HEK293 (cell line): ENCODE measurements around the gene RASA2.

Experiments used
- CTCF ChIA-PET: fragments of 350-600 bp; formaldehyde crosslinking; extraction: SDS; loops from one replicate; lab custom pipeline; 2021; ENCODE audit warnings: antibody characterized with exemption; lab: Yijun Ruan, JAX
- POLR2A ChIA-PET: fragments of 300-600 bp; formaldehyde crosslinking; extraction: SDS; loops from one replicate; lab custom pipeline; 2020; ENCODE audit warnings: antibody characterized with exemption, inconsistent platforms; lab: Yijun Ruan, JAX
- H3K27ac ChIP-seq: fragments of 200-500 bp; sonication (Bioruptor generic); 2 replicates; pipeline ENCODE4 v1.5.1; 2014; ENCODE audit warnings: low read depth, low read length, control low read depth, inconsistent platforms; ENCODE audit errors: extremely low read depth
- H3K36me3 ChIP-seq, 2 experiments: fragments of 200-500 bp in 1 of 2; sonication (Bioruptor generic) in 1 of 2; 1 replicate in 1 of 2; 2 replicates in 1 of 2; pipeline ENCODE4 v1.5.1; 2014 to 2017; ENCODE audit warnings: inconsistent platforms in 2 of 2, low read length in 2 of 2; ENCODE audit not compliant: control insufficient read depth in 2 of 2, insufficient read depth in 1 of 2
- H3K4me1 ChIP-seq: fragments of 200-500 bp; sonication (Bioruptor generic); 2 replicates; pipeline ENCODE4 v1.5.1; 2014; ENCODE audit warnings: mild to moderate bottlenecking, low read length, inconsistent platforms; ENCODE audit not compliant: control insufficient read depth, insufficient read depth
- H3K4me3 ChIP-seq: 2 replicates; pipeline ENCODE4 v1.5.1; 2011; ENCODE audit warnings: low read depth, mild to moderate bottlenecking, control low read depth, low read length, moderate library complexity
- H3K9me3 ChIP-seq: fragments of 200-500 bp; sonication (Bioruptor generic); 2 replicates; pipeline ENCODE4 v1.5.1; 2014; ENCODE audit warnings: low read depth, low read length, inconsistent platforms; ENCODE audit not compliant: control insufficient read depth, insufficient read depth
- HOXD13 ChIP-seq: sonication (generic); formaldehyde crosslinking; IDR thresholded peaks from 2 replicates; pipeline ENCODE4 v1.8.0; 2022; ENCODE audit warnings: missing genetic modification reagents, borderline replicate concordance
- PBX3 ChIP-seq: sonication (generic); formaldehyde crosslinking; IDR thresholded peaks from 2 replicates; pipeline ENCODE4 v1.8.1; 2022; ENCODE audit warnings: mild to moderate bottlenecking, moderate library complexity, missing genetic modification reagents
- SP2 ChIP-seq: fragments of 450-650 bp; formaldehyde crosslinking; IDR thresholded peaks from 2 replicates; pipeline ENCODE4 v1.5.1; 2016; ENCODE audit warnings: missing biosample characterization, missing genetic modification characterization
- TSHZ1 ChIP-seq: fragments of 450-650 bp; formaldehyde crosslinking; IDR thresholded peaks from 2 replicates; pipeline ENCODE4 v1.5.1; 2016; ENCODE audit warnings: missing biosample characterization, missing genetic modification characterization, borderline replicate concordance
- ZBTB10 ChIP-seq: fragments of 450-650 bp; formaldehyde crosslinking; IDR thresholded peaks from 2 replicates; pipeline ENCODE4 v1.5.1; 2016; ENCODE audit warnings: missing biosample characterization, missing genetic modification characterization
- ZBTB17 ChIP-seq: fragments of 450-650 bp; formaldehyde crosslinking; IDR thresholded peaks from 2 replicates; pipeline ENCODE4 v1.5.1; 2016; ENCODE audit warnings: missing biosample characterization, missing genetic modification characterization
- ZBTB20 ChIP-seq: fragments of 450-650 bp; formaldehyde crosslinking; IDR thresholded peaks from 2 replicates; pipeline ENCODE4 v1.5.1; 2016; ENCODE audit warnings: missing biosample characterization, missing genetic modification characterization
- ZBTB21 ChIP-seq: fragments of 450-650 bp; formaldehyde crosslinking; IDR thresholded peaks from 2 replicates; pipeline ENCODE4 v1.5.1; 2017; ENCODE audit warnings: missing biosample characterization, missing genetic modification characterization
- ZNF140 ChIP-seq: fragments of 450-650 bp; formaldehyde crosslinking; IDR thresholded peaks from 2 replicates; pipeline ENCODE4 v1.5.1; 2016; ENCODE audit warnings: missing biosample characterization, missing genetic modification characterization
- ZNF239 ChIP-seq: fragments of 450-650 bp; formaldehyde crosslinking; IDR thresholded peaks from 2 replicates; pipeline ENCODE4 v1.5.1; 2016; ENCODE audit warnings: missing biosample characterization, missing genetic modification characterization
- ZNF366 ChIP-seq: fragments of 450-650 bp; formaldehyde crosslinking; conservative IDR thresholded peaks from 2 replicates; pipeline ENCODE4 v1.5.1; 2016; ENCODE audit warnings: missing biosample characterization, missing genetic modification characterization
- ZNF37A ChIP-seq: fragments of 450-650 bp; IDR thresholded peaks from 2 replicates; pipeline ENCODE4 v1.5.1; 2018; ENCODE audit warnings: missing biosample characterization, missing genetic modification characterization
- ZNF391 ChIP-seq: fragments of 450-650 bp; formaldehyde crosslinking; IDR thresholded peaks from 2 replicates; pipeline ENCODE4 v1.5.1; 2016; ENCODE audit warnings: low read depth, missing biosample characterization, missing genetic modification characterization, borderline replicate concordance
- ZNF426 ChIP-seq: fragments of 450-650 bp; formaldehyde crosslinking; IDR thresholded peaks from 2 replicates; pipeline ENCODE4 v1.5.1; 2017; ENCODE audit warnings: missing biosample characterization, missing genetic modification characterization, mild to moderate bottlenecking, inconsistent platforms, moderate library complexity
- ZNF658 ChIP-seq: fragments of 450-650 bp; formaldehyde crosslinking; IDR thresholded peaks from 2 replicates; pipeline ENCODE4; 2016; ENCODE audit warnings: missing biosample characterization, missing genetic modification characterization
- ZNF76 ChIP-seq: fragments of 450-650 bp; formaldehyde crosslinking; IDR thresholded peaks from 2 replicates; pipeline ENCODE4; 2016; ENCODE audit warnings: low read depth, missing biosample characterization, missing genetic modification characterization, borderline replicate concordance
- ZSCAN23 ChIP-seq: fragments of 450-650 bp; formaldehyde crosslinking; IDR thresholded peaks from 2 replicates; pipeline ENCODE4 v1.5.1; 2016; ENCODE audit warnings: missing biosample characterization, missing genetic modification characterization
- TF ChIP-seq, protein P1 (sequence below): fragments of 450-650 bp; formaldehyde crosslinking; conservative IDR thresholded peaks from 2 replicates; pipeline ENCODE4 v1.5.1; 2016; ENCODE audit warnings: low read depth, missing biosample characterization, missing genetic modification characterization

RASA2 gene

DNA sequence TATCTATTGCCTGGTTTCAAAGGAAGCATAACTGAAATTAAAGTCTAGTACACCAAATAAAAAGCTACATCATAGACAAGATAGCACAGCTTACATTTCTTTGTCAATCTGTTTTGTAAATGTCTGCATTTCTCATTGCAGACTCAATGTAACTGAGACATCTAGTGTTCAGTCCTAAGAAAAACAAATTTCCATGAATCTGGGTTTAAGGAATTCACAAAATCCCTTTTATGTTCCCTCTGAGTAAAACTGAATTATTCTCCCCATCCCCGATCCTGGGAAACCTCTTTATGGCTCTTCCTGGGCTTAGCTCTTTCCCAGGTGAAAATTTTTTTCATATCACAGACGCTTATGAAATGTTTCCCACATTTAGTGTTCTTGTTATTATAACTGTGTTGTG, 21.6 kb upstream of the RASA2 start (continued):
- TF ChIP-seq ZBTB10 (tag by site-specific recombination) (no peak), ZSCAN23 (tag by site-specific recombination) (no peak)
- TF ChIP-seq, all 188 proteins: peak for 0

GRCh38 chr3:141466633-141467169, 20.1 kb upstream of the RASA2 start:
- TF ChIP-seq ZNF366 (no peak), ZNF239 (no peak), ZBTB17 (tag by site-specific recombination) (no peak), ZNF391 (no peak), ZNF140 (tag by site-specific recombination) (no peak), SP2 (tag by site-specific recombination) (no peak), ZNF76 (tag by site-specific recombination) (no peak), HOXD13 (CRISPR knock-in tag) (no peak), ZNF37A (no peak), TSHZ1 (tag by site-specific recombination) (no peak), ZBTB20 (tag by site-specific recombination) (no peak), ZNF658 (tag by site-specific recombination) (no peak), ZBTB21 (tag by site-specific recombination) (no peak), ZNF426 (tag by site-specific recombination) (no peak), PBX3 (CRISPR knock-in tag) (no peak)
- TF ChIP-seq, protein P1, sequence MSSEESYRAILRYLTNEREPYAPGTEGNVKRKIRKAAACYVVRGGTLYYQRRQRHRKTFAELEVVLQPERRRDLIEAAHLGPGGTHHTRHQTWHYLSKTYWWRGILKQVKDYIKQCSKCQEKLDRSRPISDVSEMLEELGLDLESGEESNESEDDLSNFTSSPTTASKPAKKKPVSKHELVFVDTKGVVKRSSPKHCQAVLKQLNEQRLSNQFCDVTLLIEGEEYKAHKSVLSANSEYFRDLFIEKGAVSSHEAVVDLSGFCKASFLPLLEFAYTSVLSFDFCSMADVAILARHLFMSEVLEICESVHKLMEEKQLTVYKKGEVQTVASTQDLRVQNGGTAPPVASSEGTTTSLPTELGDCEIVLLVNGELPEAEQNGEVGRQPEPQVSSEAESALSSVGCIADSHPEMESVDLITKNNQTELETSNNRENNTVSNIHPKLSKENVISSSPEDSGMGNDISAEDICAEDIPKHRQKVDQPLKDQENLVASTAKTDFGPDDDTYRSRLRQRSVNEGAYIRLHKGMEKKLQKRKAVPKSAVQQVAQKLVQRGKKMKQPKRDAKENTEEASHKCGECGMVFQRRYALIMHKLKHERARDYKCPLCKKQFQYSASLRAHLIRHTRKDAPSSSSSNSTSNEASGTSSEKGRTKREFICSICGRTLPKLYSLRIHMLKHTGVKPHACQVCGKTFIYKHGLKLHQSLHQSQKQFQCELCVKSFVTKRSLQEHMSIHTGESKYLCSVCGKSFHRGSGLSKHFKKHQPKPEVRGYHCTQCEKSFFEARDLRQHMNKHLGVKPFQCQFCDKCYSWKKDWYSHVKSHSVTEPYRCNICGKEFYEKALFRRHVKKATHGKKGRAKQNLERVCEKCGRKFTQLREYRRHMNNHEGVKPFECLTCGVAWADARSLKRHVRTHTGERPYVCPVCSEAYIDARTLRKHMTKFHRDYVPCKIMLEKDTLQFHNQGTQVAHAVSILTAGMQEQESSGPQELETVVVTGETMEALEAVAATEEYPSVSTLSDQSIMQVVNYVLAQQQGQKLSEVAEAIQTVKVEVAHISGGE (tag by site-specific recombination) = no peak
- CTCF ChIA-PET = interaction anchor here (1.2 kb wide), 1 partner anchor 94 kb away, joined by 5 read pairs; no protein-coding TSS in a partner anchor
- no peak overlapping the region for H3K4me3 ChIP-seq
- H3K9me3 ChIP-seq = no peaks in the 10 kb centered on the region
- POLR2A ChIA-PET = no interaction called here
- no peaks in the 10 kb centered on the region for H3K4me1 ChIP-seq
- H3K36me3 ChIP-seq = no peaks in the 10 kb centered on the region
- no peak overlapping the region for H3K27ac ChIP-seq
